Epithelial cell of esophagus (primary cell): ENCODE data around the gene TAS2R7.

Source experiments
- DNase-seq: peaks from one replicate; pipeline ENCODE4 v3.0.0; 2010; ENCODE audit warnings: low read depth
- H3K4me3 ChIP-seq: 2 replicates; pipeline ENCODE4 v1.5.1; 2011; ENCODE audit warnings: mild to moderate bottlenecking, low read length, control low read depth
- CTCF ChIP-seq: IDR thresholded peaks from 2 replicates; pipeline ENCODE4 v1.5.1; 2011; ENCODE audit warnings: low read depth, mild to moderate bottlenecking, low read length, control low read depth, inconsistent platforms; ENCODE audit not compliant: insufficient read depth; ENCODE audit errors: missing control alignments

The TAS2R7 gene

DNA sequence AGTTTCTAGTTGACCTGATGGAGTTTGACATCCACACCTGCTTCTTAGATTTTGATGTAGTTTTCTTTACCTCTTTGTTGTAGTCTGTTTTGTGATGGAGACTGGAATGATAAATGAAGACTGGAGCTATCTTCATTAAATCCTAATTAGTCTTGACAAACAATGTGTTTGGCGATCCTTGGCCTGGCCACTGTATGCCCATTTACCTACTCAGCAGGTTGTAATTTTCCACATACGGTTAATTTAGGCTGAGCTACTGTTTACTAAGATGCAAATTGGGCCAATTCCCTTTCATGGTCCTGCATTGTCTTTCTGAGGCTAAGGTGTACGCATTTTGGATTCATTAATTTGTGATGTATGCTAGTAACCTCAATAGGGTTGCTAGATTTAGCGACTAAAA is at the start of gene TAS2R7:
Gene TAS2R7 (minus strand): TSS at position 41 of the 400 bp plus-strand sequence. CDS start 57 bp downstream, outside the sequence.
- DNase-seq, result no peak
- TF ChIP-seq CTCF, result no peak
- H3K4me3 ChIP-seq, result no peak within 1 kb of the TSS

DNA sequence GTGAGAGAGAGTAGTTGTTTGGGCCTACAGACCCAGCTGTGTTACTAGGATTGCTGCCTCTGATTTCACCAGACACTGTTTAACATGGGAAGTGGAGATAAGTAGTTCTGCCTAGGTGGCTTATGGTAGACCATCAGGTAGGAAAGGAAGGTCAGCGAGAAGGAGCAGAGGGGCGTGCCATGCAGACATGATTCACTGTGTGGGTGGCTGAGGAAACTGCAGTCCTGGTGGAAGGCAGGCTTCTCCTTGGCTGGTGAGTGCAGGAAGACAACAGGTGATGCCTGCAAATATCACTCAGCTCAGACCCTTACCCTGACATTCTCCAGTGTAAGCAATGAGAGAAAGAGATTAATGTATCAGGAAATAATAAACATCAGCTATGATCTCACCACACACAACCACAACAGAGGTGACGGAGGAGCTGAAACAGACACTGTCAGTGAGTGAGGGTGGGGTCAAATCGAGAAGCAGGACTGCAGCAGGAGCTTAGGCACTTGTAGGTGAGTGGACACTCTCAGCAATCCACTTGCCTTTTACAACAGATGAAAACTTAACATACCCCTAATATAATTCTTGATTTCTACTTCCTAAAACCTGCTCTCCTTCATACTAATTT is 48.9 kb upstream of the TAS2R7 start:
- TF ChIP-seq CTCF, result no peak
- DNase-seq, result peak; percentile 33

GRCh38 chr12:10849425-10849878 is 47.0 kb upstream of the TAS2R7 start, which contains the start of gene PRR4:
PRR4 (minus strand) TSS chr12:10849475; CDS start chr12:10849437, 38 bp downstream.
- H3K4me3 ChIP-seq, result no peak within 1 kb of the TSS
- no peak for TF ChIP-seq CTCF
- no peak for DNase-seq

More for the DNA sequence above, 48.9 kb upstream of the TAS2R7 start:
- H3K4me3 ChIP-seq, result no peak overlapping the region

GRCh38 chr12:10847744-10848143 is 45.3 kb upstream of the TAS2R7 start:
- no peak for DNase-seq
- no peak overlapping the region for H3K4me3 ChIP-seq
- no peak for TF ChIP-seq CTCF

DNA sequence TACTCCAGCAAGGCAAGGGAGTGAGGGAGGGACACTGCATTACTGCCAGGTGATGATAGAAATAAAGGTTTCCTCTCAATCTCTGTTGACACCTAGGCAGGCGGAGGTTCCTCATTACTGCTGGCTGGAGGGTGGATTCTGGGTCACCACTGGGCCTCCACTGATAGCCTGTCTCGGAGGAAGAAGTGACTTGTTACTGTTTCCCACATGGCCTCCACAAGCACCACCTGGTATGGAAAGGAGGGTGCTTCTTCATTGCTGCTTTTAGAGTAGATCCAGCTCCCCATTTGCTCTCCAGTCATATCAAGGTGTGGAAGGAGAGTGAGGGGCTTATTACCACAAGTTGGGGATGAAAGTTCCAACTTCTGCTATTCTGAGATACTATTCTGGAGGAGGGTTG is 40.4 kb upstream of the TAS2R7 start:
- TF ChIP-seq CTCF, result no peak
- no peak for DNase-seq

GRCh38 chr12:10838461-10838860 is 36.0 kb upstream of the TAS2R7 start:
- DNase-seq, result no peak
- no peak overlapping the region for H3K4me3 ChIP-seq
- TF ChIP-seq CTCF, result no peak

More for the DNA sequence above, 40.4 kb upstream of the TAS2R7 start:
- no peak overlapping the region for H3K4me3 ChIP-seq

- DNase-seq, result no peak
- no peak for TF ChIP-seq CTCF
- no peak overlapping the region for H3K4me3 ChIP-seq
Measured at GRCh38 chr12:10829994-10830393, 27.6 kb upstream of the TAS2R7 start.
